G401.6 (cell line): ENCODE results near the gene ODAD4.

ENCODE experiments used
- FAIRE-seq: peaks from 2 replicates; lab custom pipeline; 2012; peaks lifted over from hg19 to GRCh38; lab: Jason Lieb, UNC

The ODAD4 gene

DNA sequence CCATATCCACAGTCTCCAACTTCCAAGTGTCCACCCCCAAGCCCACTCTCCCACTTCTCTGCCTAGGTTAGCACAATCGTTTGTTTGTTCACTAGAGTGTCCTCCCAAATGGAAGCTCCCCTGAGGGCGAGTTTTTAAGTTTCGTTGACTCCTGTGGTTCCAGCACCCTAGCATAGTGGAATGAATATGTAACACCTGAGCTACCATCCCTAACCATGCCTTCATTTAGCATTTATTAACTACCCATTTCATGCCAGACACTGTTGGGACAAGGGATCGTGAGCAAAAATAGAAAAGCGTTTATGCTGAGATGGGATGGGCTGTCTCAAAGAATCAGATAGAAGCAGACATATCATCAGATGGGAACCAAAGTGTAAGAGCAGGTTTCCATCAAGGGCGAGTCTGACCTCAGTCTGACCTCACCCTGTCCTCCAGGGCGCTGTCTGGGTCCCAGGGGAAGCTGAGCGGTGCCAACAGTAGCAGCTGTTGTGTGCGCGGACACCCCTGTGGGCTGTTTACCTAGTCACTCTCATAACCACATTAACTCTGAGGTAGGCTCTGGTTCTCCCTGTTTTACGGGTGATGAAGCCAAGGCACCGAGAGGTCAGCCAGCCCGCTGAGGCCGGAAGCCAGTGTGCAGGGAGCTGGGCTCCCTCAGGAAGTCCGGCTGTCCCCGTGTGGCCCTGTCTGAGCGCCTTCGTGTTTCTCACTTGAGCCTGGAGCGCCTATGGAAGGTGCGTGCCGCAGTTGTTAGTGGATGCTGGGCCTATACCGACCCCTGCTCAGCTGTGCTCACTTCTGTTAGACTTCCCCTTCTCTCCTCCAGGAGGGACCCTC, 42.4 kb downstream of the ODAD4 start:
- FAIRE-seq, result no peak

DNA sequence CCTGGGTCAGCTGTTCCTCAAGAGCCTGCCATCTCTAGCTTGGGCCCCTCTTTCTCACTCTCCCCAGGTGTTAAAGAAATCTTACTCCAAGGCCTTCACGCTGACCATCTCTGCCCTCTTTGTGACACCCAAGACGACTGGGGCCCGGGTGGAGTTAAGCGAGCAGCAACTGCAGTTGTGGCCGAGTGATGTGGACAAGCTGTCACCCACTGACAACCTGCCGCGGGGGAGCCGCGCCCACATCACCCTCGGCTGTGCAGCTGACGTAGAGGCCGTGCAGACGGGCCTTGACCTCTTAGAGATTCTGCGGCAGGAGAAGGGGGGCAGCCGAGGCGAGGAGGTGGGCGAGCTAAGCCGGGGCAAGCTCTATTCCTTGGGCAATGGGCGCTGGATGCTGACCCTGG, 43.0 kb downstream of the ODAD4 start:
- no peak for FAIRE-seq

DNA sequence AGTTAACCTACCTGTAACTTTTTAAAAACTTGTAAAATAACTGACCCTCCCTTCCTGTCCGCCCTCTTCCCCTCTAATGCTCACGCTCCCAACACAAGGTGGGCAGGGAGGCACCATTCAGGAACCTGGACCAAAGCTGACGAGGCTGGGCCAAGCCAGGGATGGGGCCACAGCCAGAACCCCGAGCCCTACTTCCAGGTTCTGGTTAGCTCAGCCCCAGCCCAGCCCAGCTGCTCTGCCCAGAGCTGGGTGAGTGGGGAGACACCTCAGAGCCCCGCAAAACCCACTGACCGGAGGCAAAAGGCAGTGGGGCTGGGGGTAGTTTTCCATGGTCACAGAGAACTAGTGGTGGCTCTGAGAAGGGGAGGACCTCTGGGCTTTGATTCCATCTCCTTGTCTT, 43.6 kb downstream of the ODAD4 start:
- FAIRE-seq, result no peak

DNA sequence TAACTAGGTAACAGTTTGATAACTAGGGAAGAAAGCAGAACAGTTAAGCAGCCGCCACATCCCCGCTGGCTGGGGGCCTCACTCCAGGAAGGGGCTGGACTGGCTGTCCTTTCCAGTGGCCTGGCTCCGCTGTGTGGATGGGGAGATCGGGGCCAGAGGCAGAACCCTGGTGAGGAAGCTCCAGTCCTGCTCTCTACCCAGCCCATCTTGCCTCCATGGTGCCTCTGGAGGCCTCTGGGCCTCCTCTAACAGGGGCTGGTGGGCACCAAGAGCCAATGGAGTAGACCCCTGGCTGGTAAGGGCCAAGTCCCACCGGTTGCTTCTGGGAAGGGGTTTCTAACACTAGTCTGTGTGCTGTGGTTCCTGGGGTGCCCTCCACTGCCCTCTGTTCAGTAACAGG, 44.2 kb downstream of the ODAD4 start:
- no peak for FAIRE-seq

DNA sequence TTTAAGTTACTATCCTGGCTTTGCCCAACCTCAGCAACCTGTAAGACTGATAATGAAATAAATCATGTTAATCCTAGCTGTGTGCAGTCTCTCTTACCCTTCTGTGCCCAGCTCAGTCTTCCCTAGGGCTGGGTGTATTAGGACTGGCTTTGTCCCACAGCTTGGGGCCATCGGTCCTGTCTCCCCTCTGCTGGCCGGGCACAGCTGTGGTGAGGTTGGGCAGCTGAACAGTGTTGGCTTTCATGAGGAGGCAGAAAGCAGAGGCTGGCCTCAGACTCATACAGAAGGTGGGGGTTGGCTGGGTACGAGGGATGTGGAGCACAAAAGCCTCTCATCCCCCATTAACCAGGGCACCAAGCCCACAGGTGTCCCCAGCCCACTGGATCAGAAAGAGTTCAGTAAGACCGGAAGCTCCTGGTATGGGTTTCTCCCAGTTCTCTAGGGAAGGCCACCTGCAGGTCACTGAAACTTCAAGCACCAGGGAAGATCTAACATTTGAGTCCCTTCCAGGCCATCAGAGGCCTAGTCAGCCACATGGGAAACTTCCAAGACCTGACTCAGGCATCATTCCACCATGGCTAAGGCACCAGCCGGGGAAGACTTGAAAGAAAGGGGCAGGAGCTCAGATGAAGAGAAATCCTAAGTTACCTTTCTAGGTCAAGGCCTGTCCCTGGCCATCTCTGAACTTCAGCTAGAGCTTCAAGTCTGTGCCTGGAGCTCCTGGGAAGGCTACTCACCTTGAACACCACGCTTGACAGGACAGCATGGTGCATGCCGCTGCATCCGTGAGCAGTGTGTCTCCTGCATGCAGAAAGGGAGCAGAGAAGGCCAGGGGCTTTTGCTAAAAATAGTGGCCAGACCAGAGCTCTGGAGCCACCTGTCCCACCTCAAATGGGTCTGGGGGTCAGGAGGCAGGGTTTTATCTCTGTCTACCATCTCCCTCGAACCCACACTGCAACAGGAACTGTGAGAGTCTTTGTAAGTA, 45.0 kb downstream of the ODAD4 start:
- FAIRE-seq, result no peak

DNA sequence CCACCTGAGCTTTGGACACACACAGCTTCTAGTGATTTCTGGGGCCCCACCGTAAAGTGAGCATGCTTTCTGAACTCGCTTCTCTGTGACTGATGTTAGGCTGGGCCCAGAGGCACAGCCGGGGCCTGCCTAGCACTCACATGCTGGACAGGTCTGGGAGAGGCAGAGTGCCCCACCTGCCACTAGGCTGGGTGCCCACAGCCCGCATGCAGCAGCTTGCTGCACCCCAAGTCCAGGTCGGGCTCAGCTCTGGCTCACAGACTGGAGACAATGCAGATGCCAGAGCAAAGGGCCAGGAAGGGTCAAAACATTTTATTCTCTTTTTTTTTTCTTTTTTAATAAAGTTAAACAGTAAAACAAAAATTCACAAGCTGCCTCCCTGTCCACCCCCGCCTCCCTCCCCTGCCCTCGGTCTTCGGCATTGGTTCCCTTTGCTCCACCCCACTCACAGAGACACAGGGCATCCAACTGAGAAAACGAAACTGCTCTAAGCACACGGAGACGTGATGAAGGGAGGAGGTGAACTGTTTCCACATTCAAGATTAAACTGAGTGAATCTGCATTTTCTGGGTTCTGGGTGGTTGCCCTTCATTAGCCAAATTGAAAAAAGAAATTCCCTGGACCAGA, 45.8 kb downstream of the ODAD4 start:
- FAIRE-seq, result no peak

DNA sequence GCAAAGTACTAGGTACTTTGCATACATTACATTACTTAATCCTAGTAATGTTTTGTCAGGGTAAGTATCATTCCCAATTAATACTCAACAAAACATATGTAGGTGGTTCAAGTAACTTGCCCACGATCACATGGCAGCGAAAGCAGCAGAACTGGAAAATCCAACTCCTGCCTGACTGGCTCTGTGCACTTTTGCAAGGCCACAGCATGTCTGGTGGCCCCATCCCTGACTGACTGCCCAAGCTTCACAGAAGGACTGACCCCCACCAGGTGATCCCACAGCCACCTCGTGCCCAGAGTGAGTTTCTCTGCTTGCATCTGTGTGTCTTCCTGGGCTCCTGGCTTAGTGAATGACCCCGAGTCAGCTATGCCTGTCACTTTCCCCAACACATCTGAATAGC, 47.6 kb downstream of the ODAD4 start:
- no peak for FAIRE-seq

DNA sequence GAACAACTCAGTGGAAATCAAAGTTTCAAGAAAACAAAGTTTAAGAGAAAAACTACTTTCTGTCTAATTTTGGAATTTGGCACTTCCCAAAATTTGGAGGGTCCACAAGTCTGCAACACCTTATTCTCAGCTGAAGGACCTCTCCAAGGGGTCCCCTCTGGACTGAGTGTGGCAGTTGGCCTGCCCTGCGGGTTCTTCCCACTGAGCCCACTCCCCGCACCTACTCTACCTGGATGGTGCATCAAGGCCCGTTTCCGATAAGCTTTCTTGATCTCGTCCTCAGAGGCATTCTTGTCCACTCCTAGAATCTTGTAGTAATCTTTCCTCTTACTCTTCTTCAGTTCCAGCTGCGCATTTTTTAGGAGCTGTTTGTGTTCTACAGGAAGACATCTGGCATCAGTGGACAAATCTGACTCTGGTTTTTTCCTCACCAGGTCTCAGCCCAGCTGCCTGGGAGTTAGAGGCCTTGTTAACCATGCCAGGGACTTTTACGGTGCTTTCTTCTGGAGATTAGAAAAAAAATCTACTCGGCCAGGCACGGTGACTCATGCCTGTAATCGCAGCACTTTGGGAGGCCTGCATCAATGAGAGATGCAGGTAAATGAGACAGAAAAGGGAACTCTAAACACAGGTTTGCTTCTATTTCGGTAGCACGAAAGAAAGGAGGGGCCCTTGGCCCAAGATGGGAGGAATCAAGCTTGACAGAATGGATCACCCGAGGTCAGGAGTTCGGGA, 51.8 kb downstream of the ODAD4 start:
- FAIRE-seq, result no peak

DNA sequence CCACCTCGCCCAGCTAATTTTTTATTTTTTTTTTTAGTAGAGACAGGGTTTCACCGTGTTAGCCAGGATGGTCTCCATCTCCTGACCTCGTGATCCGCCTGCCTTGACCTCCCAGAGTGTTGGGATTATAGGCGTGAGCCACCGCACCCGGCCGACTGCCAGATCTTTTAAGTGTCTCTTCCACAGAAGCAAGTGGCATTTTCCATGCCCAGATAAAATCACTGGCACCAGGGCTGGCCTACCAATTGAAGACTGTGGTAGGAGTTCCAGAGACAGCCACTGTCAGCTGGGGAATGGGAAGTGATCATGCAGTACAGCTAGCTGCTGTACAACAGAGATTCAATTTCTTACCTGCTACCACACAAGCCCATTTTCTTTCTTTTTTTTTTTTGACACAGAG, 54.0 kb downstream of the ODAD4 start:
- no peak for FAIRE-seq

DNA sequence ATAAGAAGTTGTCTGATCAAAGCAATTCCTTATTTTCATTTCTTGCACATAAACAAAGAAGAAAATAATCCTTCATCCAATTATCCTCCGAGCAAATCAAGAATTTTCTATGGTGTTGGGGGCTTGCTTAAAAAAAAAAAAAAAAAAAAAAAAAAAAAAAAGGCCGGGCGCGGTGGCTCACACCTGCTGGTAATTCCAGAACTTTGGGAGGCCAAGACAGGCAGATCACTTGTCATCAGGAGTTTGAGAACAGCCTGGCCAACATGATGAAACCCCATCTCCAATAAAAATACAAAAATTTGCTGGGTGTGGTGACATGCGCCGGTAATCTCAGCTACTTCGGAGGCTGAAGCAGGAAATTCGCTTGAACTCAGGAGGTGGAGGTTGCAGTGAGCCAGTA, 55.5 kb downstream of the ODAD4 start:
- no peak for FAIRE-seq

DNA sequence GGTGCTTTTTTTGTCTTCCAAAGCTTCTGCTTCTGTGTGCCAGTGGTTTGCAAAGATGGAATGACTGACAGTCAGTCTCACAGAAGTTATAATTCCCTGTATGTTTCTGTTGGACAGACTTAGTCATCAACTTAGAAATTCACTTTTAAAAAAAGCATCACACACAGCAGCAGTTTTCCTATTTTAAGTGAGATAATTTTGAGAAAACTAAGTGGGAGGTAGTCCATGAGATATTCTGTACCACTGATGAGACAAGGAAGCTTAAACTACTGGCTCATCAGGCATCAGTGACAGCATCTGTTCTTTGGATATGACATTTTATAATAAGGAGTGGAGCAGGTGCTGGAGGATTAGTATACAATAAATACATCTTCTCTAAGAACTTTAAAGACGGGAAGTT, 56.2 kb downstream of the ODAD4 start:
- FAIRE-seq, result no peak

DNA sequence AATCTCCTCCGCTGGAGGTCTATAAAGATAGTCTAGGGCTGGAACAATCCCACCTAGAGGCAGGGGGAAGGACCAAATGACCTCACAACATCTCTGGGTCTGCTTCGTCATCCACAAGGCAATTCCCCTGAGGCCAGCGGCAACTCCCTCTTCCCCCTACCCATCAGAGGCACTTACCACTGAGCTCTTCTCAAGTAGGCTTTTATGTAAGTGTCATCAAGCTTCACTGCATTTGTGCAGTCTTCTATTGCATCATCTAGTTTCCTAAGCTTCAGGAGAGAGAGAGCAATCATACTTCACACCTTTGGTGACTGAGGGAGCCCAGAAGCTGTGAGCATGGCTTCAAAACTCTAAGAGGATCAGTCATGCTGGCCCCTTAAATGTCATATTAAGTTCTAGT, 57.2 kb downstream of the ODAD4 start:
- no peak for FAIRE-seq

DNA sequence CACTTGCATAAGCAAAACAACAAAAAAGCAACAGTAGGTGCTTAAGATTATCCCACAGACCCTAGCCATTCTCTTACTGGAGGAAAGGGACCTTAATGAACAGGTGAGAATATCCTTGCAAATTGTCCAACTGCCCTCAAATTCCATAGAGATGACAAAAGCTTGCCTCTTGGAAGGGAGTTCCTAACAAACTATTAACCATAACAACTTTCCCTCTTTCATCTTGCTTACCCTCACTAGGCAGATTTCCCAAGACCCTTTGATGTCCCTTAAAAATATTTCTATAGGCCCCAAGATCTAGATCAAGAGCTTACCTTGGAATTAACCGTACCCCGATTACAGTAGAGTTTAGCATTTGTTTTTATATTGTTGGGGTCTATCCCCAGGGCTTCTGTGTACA, 58.0 kb downstream of the ODAD4 start:
- no peak for FAIRE-seq

DNA sequence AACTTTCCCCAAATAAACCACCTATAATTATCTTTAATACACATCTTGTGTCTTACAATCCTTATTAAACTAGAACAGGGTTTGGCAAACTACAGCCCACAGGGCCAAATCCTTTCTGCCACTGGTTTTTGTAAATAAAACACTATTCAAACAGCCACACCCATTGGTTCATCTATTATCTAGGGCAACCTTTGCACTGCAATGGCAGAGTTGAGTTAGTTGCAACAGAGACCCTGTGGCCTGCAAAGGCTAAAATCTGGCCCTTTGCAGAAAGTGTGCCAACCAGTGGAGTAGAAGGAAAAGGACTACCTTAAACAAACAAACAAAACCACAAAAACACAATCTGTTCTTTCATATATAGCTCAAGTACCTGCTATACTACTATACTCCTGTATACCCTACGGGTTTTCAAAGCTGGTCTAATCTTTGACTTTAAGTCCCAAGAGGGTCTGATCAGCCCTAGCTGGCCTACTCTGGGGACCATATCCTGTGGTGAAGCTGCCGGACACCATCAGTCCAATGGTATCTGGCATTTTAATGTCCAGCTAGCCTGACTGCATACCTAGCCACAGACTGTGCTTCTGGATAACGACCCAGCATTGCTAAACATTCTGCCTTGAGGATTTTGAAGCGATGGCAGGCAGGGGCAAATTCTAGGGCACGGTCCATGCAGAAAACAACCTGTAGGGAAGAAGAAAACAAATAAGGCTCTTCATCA, 59.4 kb downstream of the ODAD4 start:
- no peak for FAIRE-seq

DNA sequence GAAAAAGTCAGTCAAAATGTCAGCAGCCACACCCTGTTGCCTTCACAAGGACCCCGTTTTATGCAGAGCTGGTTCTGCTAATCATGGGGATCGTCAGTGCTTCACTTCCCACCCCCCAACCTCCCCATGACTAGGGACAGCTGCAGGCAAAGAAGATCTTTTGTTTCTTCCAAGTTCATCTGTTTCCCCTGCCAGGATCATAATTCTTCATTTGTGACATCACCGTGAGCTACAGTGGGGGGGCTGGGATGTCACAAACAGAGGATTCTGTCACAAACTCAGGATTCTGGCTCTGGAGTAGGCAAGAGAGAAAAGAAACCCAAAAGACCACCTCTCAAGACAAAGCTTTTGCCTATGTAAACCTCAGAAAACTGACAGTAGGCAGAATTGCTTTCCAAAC, 62.2 kb downstream of the ODAD4 start:
- FAIRE-seq, result no peak

DNA sequence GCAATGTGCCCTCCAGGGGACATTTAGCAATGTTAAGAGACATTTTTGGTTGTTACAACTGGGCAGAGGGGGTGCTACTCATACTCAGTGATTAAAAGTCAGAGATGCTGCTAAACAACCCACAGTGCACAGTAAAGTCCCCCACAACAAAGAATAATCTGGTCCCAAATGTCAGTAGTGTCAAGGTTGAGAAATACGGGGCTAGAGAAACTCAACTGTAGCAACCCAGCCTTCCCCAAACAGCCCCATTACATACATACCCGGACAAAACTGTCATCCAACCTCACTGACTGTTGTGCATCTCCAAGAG, 66.4 kb downstream of the ODAD4 start:
- no peak for FAIRE-seq

DNA sequence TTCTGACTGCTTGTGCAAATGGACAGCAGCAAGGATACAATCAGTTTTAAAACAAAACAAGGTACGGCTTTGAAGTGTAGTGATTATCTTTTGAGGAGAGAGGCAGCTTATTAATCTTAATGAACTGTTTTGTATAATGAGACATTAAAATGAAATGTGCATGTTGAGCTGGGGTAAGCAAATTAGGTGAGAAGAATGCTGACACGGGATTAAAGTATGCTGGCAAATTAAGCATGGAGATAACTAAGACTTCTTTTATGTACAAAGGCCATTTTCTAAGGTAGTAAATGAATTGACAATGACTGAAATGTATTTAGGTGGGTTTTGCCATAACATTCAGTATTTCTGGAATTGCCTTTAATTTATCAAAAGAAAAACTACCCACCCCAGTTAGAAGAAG, 68.1 kb downstream of the ODAD4 start:
- FAIRE-seq, result no peak

DNA sequence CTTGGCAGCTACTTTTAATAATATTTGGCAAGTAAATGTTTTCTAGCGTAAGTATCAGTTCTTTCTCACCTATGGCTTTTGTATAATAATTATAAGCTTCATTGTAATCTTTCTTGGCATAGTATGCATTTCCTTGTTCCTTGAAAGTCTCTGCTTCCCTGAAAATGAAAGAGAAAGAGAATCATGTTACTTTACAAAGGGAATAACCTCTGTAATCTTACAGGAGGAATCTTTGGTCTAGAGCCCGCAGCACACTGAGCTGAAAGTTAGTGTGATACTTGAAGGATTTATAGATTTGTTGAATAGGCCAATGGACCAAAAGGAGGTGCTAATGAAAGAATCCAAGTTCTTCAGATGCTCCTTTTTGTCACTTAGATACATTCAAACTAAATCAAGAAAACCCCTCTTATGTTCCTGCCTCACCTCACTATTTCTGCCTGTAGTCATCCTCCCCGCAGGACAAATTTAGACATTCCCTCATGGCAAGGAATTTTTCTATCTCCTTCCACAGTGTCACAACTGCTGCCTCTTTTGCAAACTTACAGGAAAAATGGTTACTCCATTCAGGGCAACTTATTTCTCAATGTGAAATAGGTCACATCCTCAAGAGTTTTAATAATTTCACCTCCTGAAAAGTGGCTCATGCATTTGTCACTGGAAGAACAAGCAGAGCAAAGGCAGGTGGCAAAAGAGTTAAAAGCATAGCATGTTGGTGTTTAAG, 70.2 kb downstream of the ODAD4 start:
- no peak for FAIRE-seq

DNA sequence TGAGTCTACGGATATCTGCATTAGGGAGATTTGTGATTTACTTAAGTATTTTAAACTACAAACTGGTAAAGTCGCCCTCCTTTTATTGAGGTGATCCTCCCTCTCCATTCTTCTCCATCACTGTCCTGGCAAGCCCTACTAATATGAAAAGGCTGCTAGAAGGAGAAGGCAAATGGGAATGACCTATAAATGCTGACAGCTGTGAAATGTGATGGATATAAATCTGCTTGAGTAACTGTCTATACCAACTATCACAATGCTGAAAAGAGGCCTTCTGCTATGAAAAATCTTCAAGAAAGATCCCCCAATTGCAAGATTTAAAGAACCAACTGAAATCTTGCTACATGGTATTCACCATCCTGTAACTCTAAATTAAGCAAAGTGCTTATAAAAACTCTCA, 71.3 kb downstream of the ODAD4 start:
- no peak for FAIRE-seq

DNA sequence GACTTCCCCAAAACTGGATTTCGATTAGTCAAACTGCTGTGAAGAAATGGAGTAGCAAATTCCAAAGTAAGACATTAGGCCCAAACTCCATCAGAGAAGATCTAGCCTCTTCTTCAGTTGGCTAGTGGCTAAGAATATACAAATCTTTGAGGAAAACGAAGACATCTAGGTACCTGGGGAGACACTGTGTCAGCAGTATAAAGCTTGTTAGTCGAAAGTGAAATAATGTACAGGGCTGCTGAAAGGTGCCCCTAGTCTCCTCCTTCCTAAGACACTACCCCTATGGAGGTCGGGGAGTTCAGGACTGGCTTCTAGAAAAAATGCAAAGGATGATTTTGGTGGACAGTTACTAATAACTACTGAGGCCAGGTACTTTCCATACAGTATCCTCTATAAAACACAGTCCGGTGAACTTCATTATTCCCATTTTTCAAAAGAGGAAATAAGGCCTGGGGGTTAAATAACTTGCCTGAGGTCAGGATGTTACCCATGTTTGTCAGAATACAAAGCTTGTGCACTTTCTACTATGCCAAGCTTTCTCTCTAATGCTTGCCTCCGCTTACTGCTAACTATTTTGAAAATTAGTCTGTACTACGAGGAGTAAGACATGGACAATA, 71.9 kb downstream of the ODAD4 start:
- FAIRE-seq, result no peak
